NT2/D1 (cell line): ENCODE data around the gene BRIP1.

Experiments
- SUZ12 ChIP-seq: IDR thresholded peaks from 2 replicates; pipeline ENCODE4 v1.6.1; 2011; ENCODE audit not compliant: insufficient read length, insufficient read depth; ENCODE audit errors: extremely low read depth
- YY1 ChIP-seq: IDR thresholded peaks from 2 replicates; pipeline ENCODE4 v1.6.1; 2011; ENCODE audit not compliant: insufficient read length, insufficient read depth
- ZNF274 ChIP-seq: IDR thresholded peaks from 2 replicates; pipeline ENCODE4 v1.6.1; 2011; ENCODE audit warnings: mild to moderate bottlenecking, low read depth, low read length

GRCh38 chr17:61659437-61659836 lies 203.9 kb downstream of the BRIP1 start:
- TF ChIP-seq YY1 (no peak), ZNF274 (no peak), SUZ12 (no peak)
